ENCODE data around the gene TNRC6B.

- TF ChIP-seq TAF1 (CRISPR knock-in tag; IDR thresholded peaks at IDR 0.05): no peak
- TF ChIP-seq POLR2A (IDR thresholded peaks at IDR 0.05; ENCODE audit: insufficient read depth in 1 of 2, low read depth in 2 of 2, low read length in 2 of 2): no peak
- no peak for TF ChIP-seq XRCC5 (optimal IDR thresholded peaks at IDR 0.05; ENCODE audit: low read length)
- TF ChIP-seq XBP1 (CRISPR knock-in tag; IDR thresholded peaks at IDR 0.05): no peak
- TF ChIP-seq, protein P1, sequence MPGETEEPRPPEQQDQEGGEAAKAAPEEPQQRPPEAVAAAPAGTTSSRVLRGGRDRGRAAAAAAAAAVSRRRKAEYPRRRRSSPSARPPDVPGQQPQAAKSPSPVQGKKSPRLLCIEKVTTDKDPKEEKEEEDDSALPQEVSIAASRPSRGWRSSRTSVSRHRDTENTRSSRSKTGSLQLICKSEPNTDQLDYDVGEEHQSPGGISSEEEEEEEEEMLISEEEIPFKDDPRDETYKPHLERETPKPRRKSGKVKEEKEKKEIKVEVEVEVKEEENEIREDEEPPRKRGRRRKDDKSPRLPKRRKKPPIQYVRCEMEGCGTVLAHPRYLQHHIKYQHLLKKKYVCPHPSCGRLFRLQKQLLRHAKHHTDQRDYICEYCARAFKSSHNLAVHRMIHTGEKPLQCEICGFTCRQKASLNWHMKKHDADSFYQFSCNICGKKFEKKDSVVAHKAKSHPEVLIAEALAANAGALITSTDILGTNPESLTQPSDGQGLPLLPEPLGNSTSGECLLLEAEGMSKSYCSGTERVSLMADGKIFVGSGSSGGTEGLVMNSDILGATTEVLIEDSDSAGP (CRISPR knock-in tag; IDR thresholded peaks at IDR 0.05; ENCODE audit: borderline replicate concordance): no peak
- no peak for TF ChIP-seq PRDM10 (CRISPR knock-in tag; IDR thresholded peaks at IDR 0.05; ENCODE audit: low read depth)
These were observed 99.5 kb downstream of the TNRC6B start for GRCh38 chr22:40276996-40277823.
